ENCODE data around the gene PPP2R2B.
A peak's percentile ranks its signal among the peaks of the same experiment; 100 is the strongest.
"Not testable (repeated sequence)": the region's sequence is repeated elsewhere in the genome, so short reads cannot be mapped to it uniquely, and the experiment has no call there.

The PPP2R2B gene

DNA sequence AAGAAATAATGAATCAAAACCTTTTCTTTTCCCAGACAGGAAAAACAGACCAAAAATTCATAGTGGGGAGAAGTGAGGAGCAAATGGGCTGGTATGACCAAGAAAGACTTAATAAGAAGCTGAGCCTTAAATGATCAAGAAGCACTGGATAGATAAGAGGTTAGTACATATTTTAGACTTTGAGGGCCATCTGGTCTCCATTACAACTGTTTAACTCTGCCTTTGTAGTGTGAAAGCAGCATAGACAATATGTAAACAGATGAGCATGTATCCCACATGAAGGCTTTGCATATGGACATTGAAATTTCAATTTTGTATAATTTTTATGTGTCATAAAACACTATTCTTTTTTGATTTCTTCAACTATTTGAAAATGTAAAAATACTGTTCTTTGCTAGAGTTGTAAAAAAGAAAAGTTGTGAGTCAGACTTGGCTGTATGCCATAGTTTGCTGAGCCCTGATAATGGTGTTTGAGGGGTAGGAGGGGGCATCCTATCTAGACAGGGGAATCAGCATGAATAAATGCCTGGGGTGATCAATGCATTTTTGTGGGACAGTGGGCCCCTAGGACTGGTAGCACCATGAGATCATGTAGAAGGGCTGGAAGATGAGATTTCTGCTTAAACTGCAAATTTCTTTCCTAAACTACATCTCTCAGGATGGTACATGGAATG lies 270.8 kb downstream of the PPP2R2B start:
- no peak for DNase-seq (ENCODE audit: low spot score)

GRCh38 chr5:146606893-146607292 lies 271.7 kb downstream of the PPP2R2B start:
- DNase-seq (ENCODE audit: low spot score): no peak

GRCh38 chr5:146600376-146600775 lies 278.2 kb downstream of the PPP2R2B start:
- no peak for DNase-seq (ENCODE audit: low spot score)

GRCh38 chr5:146599261-146599660 lies 279.3 kb downstream of the PPP2R2B start:
- DNase-seq (ENCODE audit: low spot score): no peak

- no peak for DNase-seq (ENCODE audit: low spot score)
Measured at GRCh38 chr5:146595088-146595487, 283.5 kb downstream of the PPP2R2B start.

DNA sequence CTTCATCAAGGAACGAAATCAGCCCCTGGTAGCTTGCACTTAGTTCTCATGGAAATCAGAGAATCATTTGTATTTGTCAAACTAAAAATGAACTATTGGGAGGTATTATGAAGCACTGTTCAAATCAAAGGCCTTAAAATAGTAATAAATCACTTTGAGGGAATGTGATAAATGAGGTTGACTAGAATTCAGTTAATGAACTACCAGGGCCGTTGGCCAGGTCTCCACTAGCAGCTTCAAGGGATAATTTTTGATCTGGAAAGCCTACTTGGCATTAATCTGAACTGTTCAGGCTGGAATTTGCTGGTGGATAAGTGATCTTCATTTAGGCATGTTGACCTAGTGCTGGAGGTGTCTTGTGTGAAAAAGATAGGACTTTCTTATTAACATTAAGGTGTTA lies 286.2 kb downstream of the PPP2R2B start:
- DNase-seq (ENCODE audit: low spot score): no peak

GRCh38 chr5:146589028-146589345 lies 289.6 kb downstream of the PPP2R2B start:
- no peak for DNase-seq (ENCODE audit: low spot score)

DNA sequence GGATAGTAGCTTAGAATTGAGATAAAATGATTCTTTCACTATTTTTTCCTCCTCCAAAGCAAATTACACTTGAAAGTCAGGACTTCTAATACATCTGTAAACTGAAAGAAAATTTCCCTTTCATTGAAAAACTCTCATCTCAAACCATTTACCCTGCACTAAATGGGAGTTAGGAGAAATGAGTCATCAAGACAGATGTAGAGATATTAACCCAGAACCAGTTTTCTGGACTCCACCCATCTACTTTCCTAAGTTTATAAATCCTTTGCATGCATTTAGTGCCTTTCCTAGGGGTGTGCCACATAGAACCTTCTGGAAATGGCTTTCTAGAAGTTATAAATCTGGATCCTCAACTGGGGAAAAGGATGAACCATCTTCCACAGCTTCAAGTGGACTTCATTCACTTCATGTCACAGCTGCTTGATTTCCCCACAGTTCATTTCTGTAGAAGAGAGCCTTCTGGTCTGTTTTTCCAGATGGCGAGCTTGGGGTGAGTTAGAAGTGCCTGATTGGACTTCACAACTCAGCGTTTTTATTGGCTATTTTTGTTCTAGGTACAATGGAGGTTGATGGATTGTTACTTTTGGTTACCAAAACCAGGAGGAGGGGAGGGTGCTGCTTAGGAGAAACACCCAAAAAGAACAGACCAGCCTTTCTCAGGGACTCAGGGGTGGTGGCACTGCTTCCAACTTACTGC lies 290.1 kb downstream of the PPP2R2B start:
- DNase-seq (ENCODE audit: low spot score): no peak

- DNase-seq (ENCODE audit: low spot score): no peak
Measured at GRCh38 chr5:146586752-146587151, 291.8 kb downstream of the PPP2R2B start.

- no peak for DNase-seq (ENCODE audit: low spot score)
Measured at GRCh38 chr5:146584750-146585149, 293.8 kb downstream of the PPP2R2B start.

DNA sequence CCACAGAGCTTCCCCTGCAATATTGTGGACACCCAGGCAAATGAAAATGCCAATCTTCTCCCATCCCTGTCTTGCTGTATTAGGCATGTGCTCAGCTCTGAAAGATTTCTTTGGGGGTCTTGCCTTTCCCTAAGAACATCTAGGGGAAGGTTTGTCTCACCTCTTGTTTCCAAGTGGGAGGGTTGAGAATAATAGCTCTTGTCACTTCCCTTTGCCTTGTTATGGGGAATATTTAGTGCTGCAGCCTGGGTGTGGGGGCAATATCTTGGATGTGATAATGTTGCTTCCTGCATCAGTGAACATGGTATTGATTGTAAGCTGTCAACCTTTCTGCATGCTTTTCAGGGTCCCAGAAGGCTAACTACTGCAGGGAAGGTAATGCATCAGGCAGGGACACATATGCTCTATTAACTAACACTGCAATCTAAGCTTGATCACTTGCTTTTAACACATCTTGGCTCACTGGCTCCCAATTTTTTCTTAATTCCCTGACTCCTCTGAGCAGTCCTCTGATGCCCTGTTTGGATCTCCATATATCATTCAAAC lies 296.4 kb downstream of the PPP2R2B start:
- DNase-seq (ENCODE audit: low spot score): no peak

- DNase-seq (ENCODE audit: low spot score): no peak
Measured at GRCh38 chr5:146580237-146580636, 298.3 kb downstream of the PPP2R2B start.

DNA sequence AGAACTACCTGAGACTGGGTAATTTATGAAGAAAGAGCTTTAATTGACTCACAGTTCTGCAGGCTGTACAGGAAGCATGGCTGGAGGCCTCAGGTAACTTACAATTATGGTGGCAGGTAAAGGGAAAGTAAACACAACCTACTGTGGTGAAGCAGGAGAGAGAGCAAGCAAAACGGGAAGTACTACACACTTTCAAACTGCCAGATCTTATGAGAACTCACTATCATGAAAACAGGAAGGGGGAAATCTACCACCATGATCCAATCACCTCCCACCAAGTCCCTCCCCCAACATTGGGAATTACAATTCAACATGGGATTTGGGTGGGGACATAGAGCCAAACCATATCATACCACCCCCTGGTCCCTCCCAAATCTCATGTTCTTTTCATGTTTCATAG lies 303.8 kb downstream of the PPP2R2B start:
- DNase-seq (ENCODE audit: low spot score): no peak

GRCh38 chr5:146568161-146568560 lies 310.4 kb downstream of the PPP2R2B start:
- no peak for DNase-seq (ENCODE audit: low spot score)

GRCh38 chr5:146565764-146566367 lies 312.7 kb downstream of the PPP2R2B start:
- peak; percentile 65 for DNase-seq (ENCODE audit: low spot score)

GRCh38 chr5:146564007-146564762 lies 314.4 kb downstream of the PPP2R2B start:
- DNase-seq (ENCODE audit: low spot score): no peak

DNA sequence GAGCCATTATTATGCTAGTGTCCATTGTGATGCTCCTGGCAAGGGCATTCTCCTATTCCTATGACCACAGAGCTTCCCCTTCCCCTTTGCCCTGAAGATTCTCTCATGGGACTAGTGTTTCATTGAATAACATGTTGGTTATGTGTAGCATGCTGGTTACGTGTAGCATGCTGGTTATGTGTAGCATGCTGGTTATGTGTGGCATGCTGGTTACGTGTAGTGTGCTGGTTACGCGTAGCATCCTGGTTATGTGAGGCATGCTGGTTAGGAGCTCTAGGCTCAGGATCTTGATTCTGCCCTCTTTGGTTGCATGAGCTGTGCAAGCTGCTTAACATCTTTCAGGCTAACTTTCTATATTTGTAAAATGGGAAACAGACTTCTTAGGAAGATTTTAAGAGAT lies 316.1 kb downstream of the PPP2R2B start:
- no peak for DNase-seq (ENCODE audit: low spot score)

GRCh38 chr5:146561711-146562110 lies 316.8 kb downstream of the PPP2R2B start:
- no peak for DNase-seq (ENCODE audit: low spot score)

- DNase-seq (ENCODE audit: low spot score): peak; percentile 37
Measured at GRCh38 chr5:146560205-146560812, 318.2 kb downstream of the PPP2R2B start.

DNA sequence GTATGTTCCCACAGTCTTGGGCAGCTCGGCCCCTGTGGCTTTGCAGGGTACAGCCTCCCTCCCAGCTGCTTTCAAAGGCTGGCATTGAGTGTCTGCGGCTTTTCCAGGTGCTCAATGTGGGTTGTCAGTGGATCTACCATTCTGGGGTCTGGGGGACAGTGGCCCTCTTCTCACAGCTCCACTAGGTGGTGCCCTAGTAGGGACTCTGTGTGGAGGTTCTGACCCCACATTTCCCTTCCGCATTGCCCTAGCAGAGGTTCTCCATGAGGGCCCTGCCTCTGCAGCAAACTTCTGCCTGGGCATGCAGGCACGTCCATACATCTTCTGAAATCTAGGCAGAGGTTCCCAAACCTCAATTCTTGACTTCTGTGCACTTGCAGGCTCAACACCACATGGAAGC lies 321.7 kb downstream of the PPP2R2B start:
- DNase-seq (ENCODE audit: low spot score): not testable (repeated sequence)

DNA sequence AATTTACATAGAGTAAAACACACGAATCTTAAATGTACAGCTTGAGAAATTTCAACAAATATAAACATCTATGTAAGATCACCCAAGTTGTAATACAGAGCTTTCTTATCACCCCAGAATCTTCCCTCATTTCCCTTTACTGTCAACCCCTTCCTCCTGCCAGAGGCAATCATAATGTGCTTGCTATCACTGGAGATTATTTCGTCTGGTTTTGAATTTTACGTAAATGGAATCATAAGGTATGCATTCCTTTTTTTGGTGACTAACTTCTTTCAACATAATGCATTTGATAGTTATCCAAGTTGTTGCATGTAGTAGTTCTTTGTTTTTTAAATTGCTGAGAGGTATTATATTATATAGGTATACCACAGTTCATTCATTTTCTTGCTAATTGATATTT lies 325.1 kb downstream of the PPP2R2B start:
- DNase-seq (ENCODE audit: low spot score): no peak

GRCh38 chr5:146549615-146550014 lies 328.9 kb downstream of the PPP2R2B start:
- DNase-seq (ENCODE audit: low spot score): no peak

All from GM03348 (cell line).